ENCODE data around the gene ZFHX3. TPM values are rescaled to one million over a fixed set of nuclear protein-coding genes. Genes with fewer than 3 reads are reported as not detected.

Gene ZFHX3
- total RNA-seq, 2 experiments from 2014 or later = 2.5 to 2.9 TPM

DNA sequence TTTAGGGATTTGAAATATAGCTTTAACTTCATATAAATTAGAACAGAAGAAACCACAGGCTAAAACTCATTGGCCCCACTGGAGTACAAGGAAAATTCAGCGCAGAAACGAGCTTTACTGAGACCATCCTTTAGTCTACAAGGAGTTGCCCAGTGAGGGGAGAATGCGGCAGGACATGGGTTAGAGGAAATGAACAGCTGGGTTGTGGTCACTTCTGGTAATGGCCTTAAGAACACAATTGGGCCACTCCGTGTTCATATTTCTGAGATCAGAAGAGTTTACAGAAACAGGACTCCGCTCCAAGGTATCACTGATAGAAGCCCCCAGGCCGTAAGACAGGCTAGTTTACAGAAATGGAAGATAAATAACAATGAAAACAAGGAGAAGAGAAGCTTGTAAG is 188.3 kb downstream of the ZFHX3 start:
- ChIA-PET CTCF (interaction anchor here (1.4 to 5.7 kb wide), 3 partner anchors 12 to 194 kb away, joined by 3 to 50 read pairs (median 13); no protein-coding TSS in a partner anchor), POLR2A (no interaction called here)
- no peak for DNase-seq
- no peaks in the 10 kb centered on the region for H3K9me3 Mint-ChIP-seq (ENCODE audit: insufficient read depth)
- no peaks in the 10 kb centered on the region for H3K36me3 Mint-ChIP-seq (ENCODE audit: low read depth)
- H3K4me1 Mint-ChIP-seq (ENCODE audit: low read depth) = peaks cover 25% of the 10 kb centered on the region
- ATAC-seq = no peak
- no peak overlapping the region for H3K27ac Mint-ChIP-seq
- peaks cover 10% of the 10 kb centered on the region for H3K27me3 Mint-ChIP-seq (ENCODE audit: low read depth)
- H3K4me3 Mint-ChIP-seq = no peak overlapping the region

DNA sequence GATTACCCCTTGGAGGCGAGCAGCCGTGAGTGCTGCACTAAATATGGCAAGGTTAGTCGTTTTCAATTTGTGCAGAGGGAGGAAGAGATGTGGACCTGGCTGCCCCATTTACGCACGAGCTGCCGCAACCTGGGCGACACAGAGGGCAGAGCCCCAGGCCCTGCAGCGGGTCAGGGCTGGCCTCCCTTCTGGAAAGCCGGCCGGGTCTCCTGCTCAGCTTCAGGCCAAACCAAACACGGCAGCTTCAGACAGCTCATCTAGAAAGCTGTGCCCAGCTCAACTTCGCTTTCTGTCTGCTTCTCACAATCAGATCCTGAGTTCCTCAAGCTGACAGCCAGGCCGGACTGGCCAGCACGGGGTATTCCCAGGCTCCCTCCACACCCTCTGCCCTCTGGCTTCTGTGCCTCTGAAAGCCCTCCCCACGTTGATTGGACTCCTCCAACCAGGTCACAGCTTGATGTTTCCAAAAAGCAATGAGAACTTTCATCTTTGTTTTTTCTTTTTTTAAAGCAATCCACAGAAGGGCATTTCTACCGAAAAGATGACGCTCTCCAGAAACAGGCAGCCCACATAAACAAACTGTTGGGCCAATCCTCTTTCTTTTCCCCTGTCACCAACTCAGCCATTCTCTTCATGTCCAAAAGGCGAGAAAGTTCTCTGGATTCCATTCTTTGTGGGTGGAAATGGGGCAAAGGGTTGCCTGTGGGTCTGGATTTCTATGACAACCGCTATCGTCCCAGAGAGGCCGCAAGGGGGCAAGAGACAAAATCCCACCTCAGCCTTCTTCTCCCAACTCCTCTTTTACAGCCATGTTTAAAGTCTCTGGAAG is 189.0 kb downstream of the ZFHX3 start:
- ChIA-PET CTCF (interaction anchor here (1.4 to 5.7 kb wide), 3 partner anchors 11 to 194 kb away, joined by 3 to 50 read pairs (median 13); no protein-coding TSS in a partner anchor), POLR2A (no interaction called here)
- peaks cover 10% of the 10 kb centered on the region for H3K27me3 Mint-ChIP-seq (ENCODE audit: low read depth)
- DNase-seq (no peak), ATAC-seq (no peak)
- no peak overlapping the region for H3K27ac Mint-ChIP-seq
- no peaks in the 10 kb centered on the region for H3K36me3 Mint-ChIP-seq (ENCODE audit: low read depth)
- peaks cover 32% of the 10 kb centered on the region for H3K4me1 Mint-ChIP-seq (ENCODE audit: low read depth)
- no peaks in the 10 kb centered on the region for H3K9me3 Mint-ChIP-seq (ENCODE audit: insufficient read depth)
- no peak overlapping the region for H3K4me3 Mint-ChIP-seq

- POLR2A ChIA-PET = no interaction called here
- Mint-ChIP-seq H3K9me3 (ENCODE audit: insufficient read depth) (no peaks in the 10 kb centered on the region), H3K27ac (no peak overlapping the region), H3K36me3 (ENCODE audit: low read depth) (no peaks in the 10 kb centered on the region), H3K27me3 (ENCODE audit: low read depth) (peaks cover 10% of the 10 kb centered on the region), H3K4me1 (ENCODE audit: low read depth) (peaks cover 40% of the 10 kb centered on the region), H3K4me3 (no peak overlapping the region)
- DNase-seq (no peak), ATAC-seq (no peak)
- CTCF ChIA-PET = interaction anchor here (0.9 to 5.7 kb wide), 11 partner anchors 10 to 359 kb away, joined by 3 to 50 read pairs (median 8); no protein-coding TSS in a partner anchor
Observed at GRCh38 chr16:72857834-72858664, 189.9 kb downstream of the ZFHX3 start.

GRCh38 chr16:72856797-72857196 is 191.1 kb downstream of the ZFHX3 start:
- peaks cover 40% of the 10 kb centered on the region for H3K4me1 Mint-ChIP-seq (ENCODE audit: low read depth)
- H3K27ac Mint-ChIP-seq = no peak overlapping the region
- peaks cover 12% of the 10 kb centered on the region for H3K27me3 Mint-ChIP-seq (ENCODE audit: low read depth)
- no peaks in the 10 kb centered on the region for H3K36me3 Mint-ChIP-seq (ENCODE audit: low read depth)
- H3K4me3 Mint-ChIP-seq = no peak overlapping the region
- POLR2A ChIA-PET = no interaction called here
- DNase-seq (peak; percentile 60), ATAC-seq (peak; percentile 78)
- CTCF ChIA-PET = interaction anchor here (0.6 to 5.7 kb wide), 22 partner anchors 9 to 1799 kb away, joined by 3 to 50 read pairs (median 4); no protein-coding TSS in a partner anchor
- H3K9me3 Mint-ChIP-seq (ENCODE audit: insufficient read depth) = no peaks in the 10 kb centered on the region

- ChIA-PET POLR2A (no interaction called here), CTCF (interaction anchor here (3.7 to 5.7 kb wide), 2 partner anchors 22 kb away, joined by 26 to 50 read pairs; no protein-coding TSS in a partner anchor)
- peaks cover 44% of the 10 kb centered on the region for H3K4me1 Mint-ChIP-seq (ENCODE audit: low read depth)
- H3K4me3 Mint-ChIP-seq = no peak overlapping the region
- no peak for ATAC-seq
- H3K9me3 Mint-ChIP-seq (ENCODE audit: insufficient read depth) = no peaks in the 10 kb centered on the region
- DNase-seq = no peak
- peaks cover 17% of the 10 kb centered on the region for H3K27me3 Mint-ChIP-seq (ENCODE audit: low read depth)
- no peaks in the 10 kb centered on the region for H3K36me3 Mint-ChIP-seq (ENCODE audit: low read depth)
- no peak overlapping the region for H3K27ac Mint-ChIP-seq
Observed at GRCh38 chr16:72854267-72854959, 193.5 kb downstream of the ZFHX3 start.

GRCh38 chr16:72853575-72854266 is 194.2 kb downstream of the ZFHX3 start:
- peak overlapping the region; percentile 17 for H3K27ac Mint-ChIP-seq

GRCh38 chr16:72852421-72852820 is 195.5 kb downstream of the ZFHX3 start:
- Mint-ChIP-seq H3K9me3 (ENCODE audit: insufficient read depth) (no peaks in the 10 kb centered on the region), H3K27ac (no peak overlapping the region), H3K27me3 (ENCODE audit: low read depth) (peaks cover 19% of the 10 kb centered on the region), H3K36me3 (ENCODE audit: low read depth) (no peaks in the 10 kb centered on the region), H3K4me3 (no peak overlapping the region), H3K4me1 (ENCODE audit: low read depth) (peaks cover 45% of the 10 kb centered on the region)
- DNase-seq (no peak), ATAC-seq (no peak)
- ChIA-PET CTCF (interaction anchor here (1.3 to 3.7 kb wide), 3 partner anchors 8 to 728 kb away, joined by 3 to 26 read pairs (median 4); no protein-coding TSS in a partner anchor), POLR2A (no interaction called here)

More at GRCh38 chr16:72853575-72854266, 194.2 kb downstream of the ZFHX3 start:
- DNase-seq (no peak), ATAC-seq (no peak)
- H3K4me1 Mint-ChIP-seq (ENCODE audit: low read depth) = peaks cover 47% of the 10 kb centered on the region
- H3K9me3 Mint-ChIP-seq (ENCODE audit: insufficient read depth) = no peaks in the 10 kb centered on the region
- ChIA-PET CTCF (interaction anchor here (1.0 to 3.7 kb wide), 3 partner anchors 10 to 22 kb away, joined by 3 to 26 read pairs (median 4); no protein-coding TSS in a partner anchor), POLR2A (no interaction called here)
- H3K4me3 Mint-ChIP-seq = no peak overlapping the region
- peaks cover 17% of the 10 kb centered on the region for H3K27me3 Mint-ChIP-seq (ENCODE audit: low read depth)
- H3K36me3 Mint-ChIP-seq (ENCODE audit: low read depth) = no peaks in the 10 kb centered on the region

DNA sequence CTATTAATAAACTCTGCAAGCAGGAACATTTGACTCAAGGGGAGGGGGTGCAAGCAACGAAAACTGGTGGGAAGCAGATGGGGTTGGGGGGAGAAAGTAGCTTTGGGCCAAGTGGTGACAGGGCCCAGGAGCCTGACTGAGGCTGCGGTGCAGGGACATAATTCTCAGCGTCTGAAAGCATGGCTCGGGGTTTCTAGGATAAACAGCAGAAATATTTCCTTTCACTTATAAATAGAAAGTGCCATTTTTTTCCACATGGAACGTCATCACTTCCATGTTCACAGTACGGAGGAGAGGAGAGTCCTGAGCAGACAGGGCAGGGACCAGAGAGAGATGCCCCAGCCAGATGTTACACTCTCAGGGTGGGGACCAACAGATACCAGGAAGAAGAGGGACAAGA is 197.1 kb downstream of the ZFHX3 start:
- CTCF ChIA-PET = interaction anchor here (3.7 to 5.3 kb wide), 2 partner anchors 17 to 19 kb away, joined by 26 to 42 read pairs; no protein-coding TSS in a partner anchor
- no peaks in the 10 kb centered on the region for H3K9me3 Mint-ChIP-seq (ENCODE audit: insufficient read depth)
- no peak overlapping the region for H3K4me3 Mint-ChIP-seq
- no peak for DNase-seq
- no peak overlapping the region for H3K27ac Mint-ChIP-seq
- H3K4me1 Mint-ChIP-seq (ENCODE audit: low read depth) = peaks cover 44% of the 10 kb centered on the region
- ATAC-seq = no peak
- no peaks in the 10 kb centered on the region for H3K36me3 Mint-ChIP-seq (ENCODE audit: low read depth)
- peaks cover 19% of the 10 kb centered on the region for H3K27me3 Mint-ChIP-seq (ENCODE audit: low read depth)
- POLR2A ChIA-PET = no interaction called here

- H3K27ac Mint-ChIP-seq = no peak overlapping the region
- no peak overlapping the region for H3K4me3 Mint-ChIP-seq
- ChIA-PET POLR2A (no interaction called here), CTCF (interaction anchor here (5.3 kb wide), 1 partner anchor 16 kb away, joined by 42 read pairs; no protein-coding TSS in a partner anchor)
- H3K4me1 Mint-ChIP-seq (ENCODE audit: low read depth) = peaks cover 49% of the 10 kb centered on the region
- DNase-seq = no peak
- ATAC-seq = no peak
- H3K36me3 Mint-ChIP-seq (ENCODE audit: low read depth) = no peaks in the 10 kb centered on the region
- H3K27me3 Mint-ChIP-seq (ENCODE audit: low read depth) = peaks cover 15% of the 10 kb centered on the region
- H3K9me3 Mint-ChIP-seq (ENCODE audit: insufficient read depth) = no peaks in the 10 kb centered on the region
Observed at GRCh38 chr16:72850021-72850420, 197.9 kb downstream of the ZFHX3 start.

GRCh38 chr16:72848759-72849664 is 198.9 kb downstream of the ZFHX3 start:
- ATAC-seq (no peak), DNase-seq (no peak)
- Mint-ChIP-seq H3K27ac (no peak overlapping the region), H3K36me3 (ENCODE audit: low read depth) (no peaks in the 10 kb centered on the region), H3K9me3 (ENCODE audit: insufficient read depth) (no peaks in the 10 kb centered on the region), H3K4me1 (ENCODE audit: low read depth) (peaks cover 52% of the 10 kb centered on the region), H3K27me3 (ENCODE audit: low read depth) (peaks cover 15% of the 10 kb centered on the region), H3K4me3 (no peak overlapping the region)
- CTCF ChIA-PET = interaction anchor here (0.9 to 5.3 kb wide), 5 partner anchors 7 to 348 kb away, joined by 3 to 42 read pairs (median 13); no protein-coding TSS in a partner anchor
- POLR2A ChIA-PET = no interaction called here

Measured in activated CD8-positive, alpha-beta T cell treated with anti-CD3 and anti-CD28 coated beads, Interleukin-2, amount 10 ng/mL, durations not matched to agents 7 days and 5 days (primary cell).